HepG2 (cell line): Measurements from ENCODE around the gene GFRA1. TPM values are rescaled to one million over a fixed set of nuclear protein-coding genes. Genes with fewer than 3 reads are reported as not detected.

ENCODE experiments used
- CSRNP2 ChIP-seq: sonication (generic); formaldehyde crosslinking; conservative IDR thresholded peaks from 2 replicates; pipeline ENCODE4 v1.8.0; 2022; ENCODE audit warnings: low read depth, missing genetic modification reagents
- NFKB2 ChIP-seq: sonication (generic); formaldehyde crosslinking; IDR thresholded peaks from 2 replicates; pipeline ENCODE4 v1.4.0; 2020; ENCODE audit warnings: missing genetic modification reagents, borderline replicate concordance
- NR2F2 ChIP-seq: IDR thresholded peaks from 2 replicates; pipeline ENCODE4 v1.6.1; 2012; ENCODE audit warnings: low read depth, inconsistent platforms, borderline replicate concordance
- TFE3 ChIP-seq: IDR thresholded peaks from 2 replicates; pipeline ENCODE4 v1.6.1; 2016
- ZNF281 ChIP-seq: sonication (generic); formaldehyde crosslinking; IDR thresholded peaks from 2 replicates; pipeline ENCODE4 v1.4.0; 2020; ENCODE audit warnings: missing genetic modification reagents, borderline replicate concordance
- ZNF558 ChIP-seq: sonication (generic); formaldehyde crosslinking; IDR thresholded peaks from 2 replicates; pipeline ENCODE4 v1.9.0; 2022; ENCODE audit warnings: mild to moderate bottlenecking, missing genetic modification reagents, borderline replicate concordance
- polyA plus RNA-seq, 8 experiments: library from polyadenylated mRNA; depleted of rRNA in 3 of 8; stranded (reverse) in 7 of 8; unstranded in 1 of 8; fragments of >200 nt; fragmentation: Illumina TruSeq in 4 of 8; extraction: Trizol in 4 of 8; gene quantifications; 2 replicates each; pipeline versions ENCODE4 v1.2.1 to v1.2.3, GENCODE V29; 2011 to 2016; ENCODE audit warnings: low read depth in 4 of 8, missing spikeins in 1 of 8, mixed read lengths in 1 of 8; ENCODE audit not compliant: insufficient read depth in 1 of 8
- total RNA-seq, 5 experiments: library from RNA; depleted of rRNA; stranded (reverse); fragments of >200 nt; fragmentation: Illumina TruSeq; extraction: Trizol; gene quantifications; 2 replicates each; pipeline ENCODE4 v1.2.3, GENCODE V29; 2016; ENCODE audit warnings: low read depth in 1 of 5

Gene GFRA1
- total and polyA plus RNA-seq, 2 of the 13 experiments (the other 11 are each of a cell fraction or from before 2014, with no cell fraction given): not detected

- TF ChIP-seq TFE3: no peak
- TF ChIP-seq NR2F2: no peak
- TF ChIP-seq NFKB2 (CRISPR knock-in tag): no peak
- no peak for TF ChIP-seq CSRNP2 (CRISPR knock-in tag)
- no peak for TF ChIP-seq ZNF281 (CRISPR knock-in tag)
- no peak for TF ChIP-seq ZNF558
Observed at GRCh38 chr10:116059320-116059719, 213.7 kb downstream of the GFRA1 start (continued).
